Parathyroid adenoma (tissue), 2 donors: Measurements from ENCODE around the gene MTCP1.

ENCODE experiments used
- H2AFZ ChIP-seq: fragments of 300-600 bp; sonication (generic); one replicate; pipeline ENCODE4 v1.7.0; 2017; ENCODE audit warnings: antibody characterized with exemption, mild to moderate bottlenecking
- H3K27ac ChIP-seq: fragments of 300-600 bp; sonication (generic); one replicate; pipeline ENCODE4 v1.7.0; 2017
- H3K27me3 ChIP-seq: fragments of 300-600 bp; sonication (generic); one replicate; pipeline ENCODE4 v1.7.0; 2017; ENCODE audit warnings: low read length; ENCODE audit not compliant: control insufficient read depth, insufficient read depth
- H3K36me3 ChIP-seq: fragments of 300-600 bp; sonication (generic); one replicate; pipeline ENCODE4 v1.7.0; 2017; ENCODE audit warnings: low read length; ENCODE audit not compliant: control insufficient read depth, insufficient read depth
- H3K4me1 ChIP-seq: fragments of 300-600 bp; sonication (generic); one replicate; pipeline ENCODE4 v1.7.0; 2017; ENCODE audit warnings: control low read depth
- H3K4me2 ChIP-seq: fragments of 300-600 bp; sonication (generic); one replicate; pipeline ENCODE4 v1.7.0; 2017; ENCODE audit warnings: low read length
- H3K4me3 ChIP-seq: fragments of 300-600 bp; sonication (generic); one replicate; pipeline ENCODE4 v1.7.0; 2017; ENCODE audit warnings: low read depth, low read length
- H3K79me2 ChIP-seq: fragments of 300-600 bp; sonication (generic); one replicate; pipeline ENCODE4 v1.7.0; 2017; ENCODE audit warnings: control low read depth
- H3K9ac ChIP-seq: fragments of 300-600 bp; sonication (generic); one replicate; pipeline ENCODE4 v1.7.0; 2017; ENCODE audit warnings: mild to moderate bottlenecking
- H3K9me3 ChIP-seq: fragments of 300-600 bp; sonication (generic); one replicate; pipeline ENCODE4 v1.7.0; 2017; ENCODE audit warnings: low read length; ENCODE audit not compliant: control insufficient read depth
- TF ChIP-seq, protein P1 (sequence below): fragments of 300-600 bp; sonication (generic); IDR thresholded peaks from one replicate; pipeline ENCODE4 v1.7.0; 2017; ENCODE audit warnings: antibody characterized with exemption, mild to moderate bottlenecking
- donor health status: primary hyperparathyroidism.

The MTCP1 gene

DNA sequence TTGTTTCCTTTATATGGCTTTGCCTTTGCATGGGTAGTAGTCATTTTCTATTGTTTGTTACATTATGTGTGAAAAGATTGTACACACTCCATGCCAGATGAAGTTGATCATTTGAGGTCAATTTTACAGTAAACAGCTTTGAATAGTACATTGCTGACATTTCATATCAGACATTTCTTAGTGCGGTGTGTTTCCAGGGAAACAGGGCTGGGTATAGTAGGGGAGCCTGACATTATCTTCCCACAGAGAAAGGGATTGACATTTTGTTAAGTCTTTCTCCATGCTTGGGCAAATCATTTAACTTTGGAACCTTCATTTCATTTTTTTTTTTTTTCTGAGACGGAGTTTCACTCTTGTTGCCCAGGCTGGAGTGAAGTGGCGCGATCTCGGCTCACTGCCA, 39.3 kb downstream of the MTCP1 start:
- Histone ChIP-seq H3K4me2 (no peak overlapping the region), H3K4me3 (no peak overlapping the region), H3K27me3 (no peaks in the 10 kb centered on the region), H3K9me3 (no peaks in the 10 kb centered on the region), H3K4me1 (no peaks in the 10 kb centered on the region), H3K36me3 (no peaks in the 10 kb centered on the region), H2AFZ (no peak overlapping the region), H3K27ac (no peak overlapping the region), H3K9ac (no peak overlapping the region), H3K79me2 (peaks cover 11% of the 10 kb centered on the region)
- TF ChIP-seq, protein P1, sequence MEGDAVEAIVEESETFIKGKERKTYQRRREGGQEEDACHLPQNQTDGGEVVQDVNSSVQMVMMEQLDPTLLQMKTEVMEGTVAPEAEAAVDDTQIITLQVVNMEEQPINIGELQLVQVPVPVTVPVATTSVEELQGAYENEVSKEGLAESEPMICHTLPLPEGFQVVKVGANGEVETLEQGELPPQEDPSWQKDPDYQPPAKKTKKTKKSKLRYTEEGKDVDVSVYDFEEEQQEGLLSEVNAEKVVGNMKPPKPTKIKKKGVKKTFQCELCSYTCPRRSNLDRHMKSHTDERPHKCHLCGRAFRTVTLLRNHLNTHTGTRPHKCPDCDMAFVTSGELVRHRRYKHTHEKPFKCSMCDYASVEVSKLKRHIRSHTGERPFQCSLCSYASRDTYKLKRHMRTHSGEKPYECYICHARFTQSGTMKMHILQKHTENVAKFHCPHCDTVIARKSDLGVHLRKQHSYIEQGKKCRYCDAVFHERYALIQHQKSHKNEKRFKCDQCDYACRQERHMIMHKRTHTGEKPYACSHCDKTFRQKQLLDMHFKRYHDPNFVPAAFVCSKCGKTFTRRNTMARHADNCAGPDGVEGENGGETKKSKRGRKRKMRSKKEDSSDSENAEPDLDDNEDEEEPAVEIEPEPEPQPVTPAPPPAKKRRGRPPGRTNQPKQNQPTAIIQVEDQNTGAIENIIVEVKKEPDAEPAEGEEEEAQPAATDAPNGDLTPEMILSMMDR = no peak

DNA sequence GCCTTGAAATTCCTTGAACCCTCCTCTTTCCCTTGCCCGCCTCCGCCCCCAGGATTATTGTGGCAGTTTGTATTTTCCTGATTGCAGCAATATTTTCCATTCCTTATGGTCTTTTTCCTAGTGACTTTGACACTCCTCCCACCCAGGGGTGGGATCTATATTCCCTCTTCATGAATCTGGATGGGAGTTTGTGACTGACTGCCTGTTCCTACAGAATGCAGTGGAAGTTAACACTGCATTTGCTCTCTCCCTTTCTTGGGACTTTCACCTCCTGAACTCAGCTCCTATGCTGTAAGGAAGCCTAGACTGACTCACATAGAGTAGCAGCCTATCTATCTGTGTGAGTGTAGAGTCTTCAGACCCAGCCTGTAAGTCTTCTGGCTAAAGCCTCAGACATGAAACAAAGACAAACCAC, 42.1 kb downstream of the MTCP1 start:
- Histone ChIP-seq H3K36me3 (no peaks in the 10 kb centered on the region), H3K4me1 (peaks cover 5% of the 10 kb centered on the region), H3K4me3 (no peak overlapping the region), H2AFZ (no peak overlapping the region), H3K9ac (no peak overlapping the region), H3K27me3 (no peaks in the 10 kb centered on the region), H3K4me2 (no peak overlapping the region), H3K79me2 (peaks cover 9% of the 10 kb centered on the region), H3K9me3 (no peaks in the 10 kb centered on the region), H3K27ac (no peak overlapping the region)
- TF ChIP-seq, protein P1 = no peak

DNA sequence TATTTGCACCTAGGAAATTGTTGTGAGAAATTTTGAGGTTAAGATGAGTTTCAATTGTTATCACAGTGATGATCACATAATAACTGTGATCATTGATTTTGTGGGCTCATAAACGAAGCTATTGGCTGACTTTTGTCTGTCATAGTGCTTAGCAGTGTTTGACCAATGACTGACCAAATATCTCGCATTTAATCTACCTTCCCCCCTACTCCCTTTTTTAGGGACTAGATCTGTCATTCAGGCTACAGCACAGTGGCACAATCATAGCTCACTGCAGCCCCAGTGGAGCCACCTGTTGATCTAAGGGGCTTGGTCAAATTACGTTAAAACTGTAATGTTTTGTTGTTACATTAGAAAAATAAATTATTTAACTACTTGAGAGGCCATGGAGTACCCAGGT, 42.8 kb downstream of the MTCP1 start:
- Histone ChIP-seq H3K9ac (no peak overlapping the region), H3K36me3 (no peaks in the 10 kb centered on the region), H3K27me3 (no peaks in the 10 kb centered on the region), H3K4me3 (peak overlapping the region; percentile 71), H3K4me2 (peak overlapping the region; percentile 64), H3K79me2 (peaks cover 9% of the 10 kb centered on the region), H2AFZ (no peak overlapping the region), H3K9me3 (no peaks in the 10 kb centered on the region), H3K4me1 (peaks cover 5% of the 10 kb centered on the region), H3K27ac (peak overlapping the region; percentile 98)
- TF ChIP-seq, protein P1 = no peak

DNA sequence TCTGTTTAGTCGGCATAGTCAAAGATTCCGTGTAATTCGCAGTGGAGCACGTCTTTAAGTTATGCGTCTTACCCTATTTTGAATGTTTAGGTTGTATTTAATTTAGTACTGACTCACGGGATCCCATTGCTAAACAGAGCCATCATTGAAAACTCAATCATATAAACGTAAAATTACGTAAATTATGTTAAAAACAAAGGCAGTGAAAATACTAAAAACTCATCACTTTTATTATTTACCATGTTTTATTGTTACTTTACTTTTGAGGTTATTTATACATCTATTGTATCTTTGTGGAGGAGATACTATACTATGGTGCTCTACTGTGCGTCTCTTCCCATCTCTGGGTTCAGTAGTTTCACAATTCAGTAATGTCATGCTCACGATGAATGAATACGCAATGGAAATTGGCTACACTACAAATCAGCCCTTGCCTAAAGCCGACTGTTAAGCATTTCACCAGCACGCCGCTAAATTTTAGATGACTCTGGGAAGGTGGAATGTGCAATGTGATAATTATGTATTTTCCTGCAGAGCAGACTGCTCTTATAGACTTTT, 43.3 kb downstream of the MTCP1 start:
- Histone ChIP-seq H3K4me1 (peaks cover 5% of the 10 kb centered on the region), H3K27ac (peak overlapping the region; percentile 98), H3K4me3 (peak overlapping the region; percentile 71), H3K9me3 (no peaks in the 10 kb centered on the region), H3K36me3 (no peaks in the 10 kb centered on the region), H3K79me2 (peaks cover 9% of the 10 kb centered on the region), H3K9ac (peak overlapping the region; percentile 76), H3K27me3 (no peaks in the 10 kb centered on the region), H2AFZ (peak overlapping the region; percentile 68), H3K4me2 (peak overlapping the region; percentile 64)
- TF ChIP-seq, protein P1 = no peak
